Cardiac muscle cell (in vitro differentiated cells and primary cell): Measurements from ENCODE around the gene NSD1. TPM values are rescaled to one million over a fixed set of nuclear protein-coding genes. Genes with fewer than 3 reads are reported as not detected.

Experiments
- DNase-seq, 2 donors: peaks; one replicate each; pipeline versions ENCODE4 v3.0.0 to v3.0.0-alpha.2; 2010 to 2017; ENCODE audit warnings: low read depth in 1 of 2, low spot score in 1 of 2
- H3K27ac ChIP-seq: fragments of 200-600 bp; sonication (generic); 2 replicates; pipeline ENCODE4 v1.5.1; 2016
- H3K27me3 ChIP-seq: fragments of 200-600 bp; sonication (generic); 2 replicates; pipeline ENCODE4 v1.6.0; 2016; ENCODE audit warnings: control low read depth
- H3K36me3 ChIP-seq: fragments of 200-600 bp; sonication (generic); 2 replicates; pipeline ENCODE4 v1.5.1; 2016; ENCODE audit warnings: control low read depth
- H3K4me1 ChIP-seq: fragments of 200-600 bp; sonication (generic); 2 replicates; pipeline ENCODE4 v1.8.1; 2017; ENCODE audit warnings: low read depth, mild to moderate bottlenecking, mixed run types
- H3K4me3 ChIP-seq: fragments of 200-600 bp; sonication (generic); 2 replicates; pipeline ENCODE4 v1.5.1; 2016; ENCODE audit warnings: mild to moderate bottlenecking
- H3K9me3 ChIP-seq: fragments of 200-600 bp; sonication (generic); 2 replicates; pipeline ENCODE4 v1.5.1; 2017; ENCODE audit warnings: low read depth, mild to moderate bottlenecking, control low read depth
- polyA plus RNA-seq: library from polyadenylated mRNA; unstranded; fragments of >200 nt; fragmentation: Nextera tagmentation; extraction: Ambion mirVana; gene quantifications from 2 replicates; pipeline ENCODE4 v1.2.1, GENCODE V29; 2016
- total RNA-seq: library from RNA; depleted of rRNA; stranded (reverse); fragments of >200 nt; gene quantifications from 2 replicates; pipeline ENCODE4 v1.2.3, GENCODE V29; 2016
- TF ChIP-seq, protein P1 (sequence below): IDR thresholded peaks from 2 replicates; pipeline ENCODE4 v1.5.1; 2012; ENCODE audit warnings: low read depth, mild to moderate bottlenecking, low read length

Gene NSD1
- total and polyA plus RNA-seq, 2 experiments from 2014 or later = 37.8 to 37.9 TPM

DNA sequence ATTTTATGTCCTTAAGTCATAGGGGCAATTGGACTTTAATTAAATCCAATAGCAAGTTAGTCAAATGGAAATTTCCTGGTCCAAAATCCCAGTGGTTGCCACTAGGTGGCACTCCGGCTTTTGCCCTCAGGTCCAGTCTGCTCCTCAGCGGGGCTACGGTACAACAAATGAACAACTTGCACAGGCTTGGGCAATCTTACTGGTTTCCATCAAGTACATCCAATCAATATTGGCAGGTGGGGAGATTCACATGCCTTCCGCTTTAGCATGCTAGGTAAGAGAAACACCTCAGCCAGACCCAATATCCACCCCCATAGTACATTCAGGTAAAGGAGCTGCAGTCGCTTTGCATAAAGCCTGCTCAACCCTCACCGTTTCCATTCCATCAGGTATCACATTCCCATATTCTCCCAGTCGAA is 184.4 kb downstream of the NSD1 start:
- no peak overlapping the region for H3K4me3 ChIP-seq
- DNase-seq = peak; percentile 83 to 86
- H3K36me3 ChIP-seq = no peaks in the 10 kb centered on the region
- H3K4me1 ChIP-seq = no peaks in the 10 kb centered on the region
- TF ChIP-seq, protein P1, sequence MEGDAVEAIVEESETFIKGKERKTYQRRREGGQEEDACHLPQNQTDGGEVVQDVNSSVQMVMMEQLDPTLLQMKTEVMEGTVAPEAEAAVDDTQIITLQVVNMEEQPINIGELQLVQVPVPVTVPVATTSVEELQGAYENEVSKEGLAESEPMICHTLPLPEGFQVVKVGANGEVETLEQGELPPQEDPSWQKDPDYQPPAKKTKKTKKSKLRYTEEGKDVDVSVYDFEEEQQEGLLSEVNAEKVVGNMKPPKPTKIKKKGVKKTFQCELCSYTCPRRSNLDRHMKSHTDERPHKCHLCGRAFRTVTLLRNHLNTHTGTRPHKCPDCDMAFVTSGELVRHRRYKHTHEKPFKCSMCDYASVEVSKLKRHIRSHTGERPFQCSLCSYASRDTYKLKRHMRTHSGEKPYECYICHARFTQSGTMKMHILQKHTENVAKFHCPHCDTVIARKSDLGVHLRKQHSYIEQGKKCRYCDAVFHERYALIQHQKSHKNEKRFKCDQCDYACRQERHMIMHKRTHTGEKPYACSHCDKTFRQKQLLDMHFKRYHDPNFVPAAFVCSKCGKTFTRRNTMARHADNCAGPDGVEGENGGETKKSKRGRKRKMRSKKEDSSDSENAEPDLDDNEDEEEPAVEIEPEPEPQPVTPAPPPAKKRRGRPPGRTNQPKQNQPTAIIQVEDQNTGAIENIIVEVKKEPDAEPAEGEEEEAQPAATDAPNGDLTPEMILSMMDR = peak; percentile 90
- no peaks in the 10 kb centered on the region for H3K27me3 ChIP-seq
- no peak overlapping the region for H3K27ac ChIP-seq
- no peaks in the 10 kb centered on the region for H3K9me3 ChIP-seq

DNA sequence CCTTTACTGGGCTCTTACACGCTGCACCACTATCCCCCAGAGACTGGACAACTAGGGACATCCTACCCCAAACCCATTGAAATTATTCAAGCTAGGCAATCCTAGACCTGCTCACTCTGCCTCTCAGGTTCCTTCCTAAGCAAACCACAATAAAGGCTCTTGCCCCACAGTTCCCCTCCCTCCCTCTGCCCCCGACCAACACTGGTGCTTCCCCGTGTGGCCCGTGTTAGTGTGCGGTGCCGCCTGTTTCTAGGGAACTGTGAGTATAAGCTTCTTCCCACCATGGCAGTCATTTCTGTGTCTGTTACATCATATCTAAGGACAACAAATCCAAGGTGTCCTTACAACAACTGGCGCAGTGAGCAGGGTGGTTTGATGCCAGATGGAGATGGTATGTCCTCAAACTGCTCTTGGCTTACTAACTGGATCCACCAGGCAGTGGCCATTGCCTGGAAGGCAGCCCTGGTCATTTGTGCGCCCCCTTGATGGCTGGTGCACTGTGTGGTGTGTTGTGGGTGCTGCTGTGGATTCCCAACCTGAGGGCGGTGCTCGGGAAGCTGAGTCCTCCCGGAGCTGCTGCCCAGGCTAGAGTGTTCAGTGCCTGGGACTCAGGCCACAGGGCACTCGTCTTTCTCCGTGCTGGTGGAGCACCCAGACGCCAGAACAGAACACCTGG is 186.5 kb downstream of the NSD1 start:
- no peaks in the 10 kb centered on the region for H3K9me3 ChIP-seq
- TF ChIP-seq, protein P1 = no peak

DNA sequence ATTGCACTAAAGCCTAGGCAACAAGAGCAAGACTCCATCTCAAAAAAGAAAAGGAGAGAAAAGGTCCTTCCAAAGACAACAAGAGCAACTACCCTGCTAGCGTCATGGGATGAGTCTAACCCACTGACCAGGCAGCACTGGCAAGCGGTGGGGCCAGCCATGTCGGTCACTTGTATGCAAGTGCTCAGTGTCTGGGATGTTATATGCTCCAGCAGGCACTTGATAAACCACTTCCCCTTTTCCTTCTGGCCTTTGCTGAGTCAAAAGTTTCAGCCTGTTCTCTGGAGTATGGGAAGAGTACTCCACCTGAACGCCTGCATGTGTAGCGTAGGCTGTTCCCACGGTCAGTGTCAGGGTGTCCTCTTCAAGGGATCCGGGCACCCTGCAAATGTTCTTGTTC is 187.3 kb downstream of the NSD1 start:
- H3K27ac ChIP-seq = no peak overlapping the region
- TF ChIP-seq, protein P1 = no peak
- no peaks in the 10 kb centered on the region for H3K36me3 ChIP-seq
- no peak for DNase-seq
- no peaks in the 10 kb centered on the region for H3K4me1 ChIP-seq
- H3K9me3 ChIP-seq = no peaks in the 10 kb centered on the region
- no peaks in the 10 kb centered on the region for H3K27me3 ChIP-seq
- H3K4me3 ChIP-seq = no peak overlapping the region

More for the DNA sequence above, 186.5 kb downstream of the NSD1 start:
- Histone ChIP-seq H3K4me3 (no peak overlapping the region), H3K4me1 (no peaks in the 10 kb centered on the region), H3K36me3 (no peaks in the 10 kb centered on the region), H3K27ac (no peak overlapping the region), H3K27me3 (no peaks in the 10 kb centered on the region)
- DNase-seq = no peak

DNA sequence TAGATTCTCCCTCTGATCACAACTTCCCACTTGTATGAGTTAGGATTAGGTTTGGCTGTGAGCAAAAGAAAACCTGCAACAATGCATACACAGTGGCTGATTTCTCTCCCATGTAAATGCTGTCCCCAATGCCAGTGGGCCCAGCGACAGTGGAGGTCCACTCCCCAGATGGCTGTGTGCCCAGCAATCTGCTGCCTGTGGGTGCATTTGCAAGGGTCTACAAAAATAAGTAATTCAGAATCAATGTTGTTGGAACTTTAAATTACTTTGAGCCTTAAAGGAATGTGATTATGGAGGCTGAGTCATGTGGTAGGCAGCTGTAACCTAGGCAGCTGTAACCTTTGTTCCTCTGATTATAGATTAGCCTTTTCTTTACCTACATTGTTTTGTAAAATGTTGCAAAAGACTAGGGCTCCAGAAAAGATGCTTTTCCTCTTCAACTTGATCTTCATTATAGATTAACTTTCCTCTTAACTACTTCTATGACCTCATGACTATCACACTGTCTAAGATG is 192.4 kb downstream of the NSD1 start:
- DNase-seq = no peak
- TF ChIP-seq, protein P1 = no peak

DNA sequence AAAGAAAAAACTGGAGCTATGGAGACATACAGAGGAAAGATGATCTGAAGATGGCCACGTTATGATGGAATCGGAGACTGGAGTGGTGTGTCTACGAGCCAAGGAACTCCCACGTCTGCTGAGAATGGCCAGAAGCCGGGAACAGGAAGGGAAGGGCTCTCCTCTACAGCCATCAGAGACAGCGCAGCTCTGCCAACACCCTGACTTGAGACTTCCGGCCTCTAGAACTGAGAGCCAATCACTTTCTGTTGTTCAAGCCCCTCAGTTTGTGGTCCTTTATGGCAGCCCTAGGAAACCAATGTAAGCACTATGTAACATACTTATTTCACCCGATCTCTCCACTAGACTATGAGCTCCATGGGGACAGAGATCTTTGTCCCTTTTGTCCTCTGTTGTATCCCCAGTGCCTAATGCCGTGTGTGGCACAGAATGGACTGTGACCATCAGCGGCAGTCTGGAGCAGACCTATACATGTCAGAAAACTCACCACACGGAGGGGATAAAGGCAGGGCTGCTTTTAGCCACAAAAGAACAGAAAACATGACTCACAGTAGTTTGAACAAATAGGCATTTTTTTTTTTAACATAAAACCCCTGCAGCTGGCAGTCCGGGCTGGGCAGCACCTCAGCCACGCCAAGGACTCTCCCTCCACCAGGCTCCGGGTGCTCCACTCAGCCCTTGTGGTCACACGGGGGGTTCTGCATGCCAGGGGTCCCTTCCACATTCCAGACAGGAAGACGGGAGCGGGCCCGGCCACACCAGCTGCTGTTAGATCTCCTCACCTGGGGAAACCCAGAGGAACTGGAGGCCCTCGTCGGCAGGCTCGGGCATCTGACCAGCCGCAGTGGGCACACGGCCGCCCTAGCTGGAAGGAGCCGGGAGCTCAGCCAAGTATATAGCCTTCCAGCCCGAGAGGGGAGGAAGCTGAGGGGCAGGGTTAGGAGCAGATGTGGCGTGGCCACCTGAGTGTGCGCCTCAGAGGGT is 194.3 kb downstream of the NSD1 start:
- peak in 1 of 2 donors; percentile 84 for DNase-seq
- Histone ChIP-seq H3K27ac (no peak overlapping the region), H3K9me3 (no peaks in the 10 kb centered on the region), H3K4me3 (no peak overlapping the region), H3K36me3 (peaks cover 11% of the 10 kb centered on the region), H3K4me1 (no peaks in the 10 kb centered on the region), H3K27me3 (no peaks in the 10 kb centered on the region)
- TF ChIP-seq, protein P1 = no peak

More for the DNA sequence above, 192.4 kb downstream of the NSD1 start:
- no peak overlapping the region for H3K27ac ChIP-seq
- no peaks in the 10 kb centered on the region for H3K9me3 ChIP-seq
- H3K4me3 ChIP-seq = no peak overlapping the region
- peaks cover 7% of the 10 kb centered on the region for H3K36me3 ChIP-seq
- no peaks in the 10 kb centered on the region for H3K27me3 ChIP-seq
- no peaks in the 10 kb centered on the region for H3K4me1 ChIP-seq
